ENCODE data around the gene NMBR. TPM values are rescaled to one million over a fixed set of nuclear protein-coding genes. Genes with fewer than 3 reads are reported as not detected.

NMBR gene
- total RNA-seq, 1 experiment from 2014 or later: not detected

GRCh38 chr6:142171351-142171750 lies 24.4 kb upstream of the NMBR start:
- H3K4me1 ChIP-seq (ENCODE audit: insufficient read depth, low read length): no peaks in the 10 kb centered on the region
- BruUV-seq (replicated peaks): no TSS peak
- DNase-seq (no peak), ATAC-seq (no peak)
- H3K4me3 ChIP-seq (ENCODE audit: low read length): no peak overlapping the region
- H3K27ac ChIP-seq (ENCODE audit: low read length): no peak overlapping the region
- H3K27me3 ChIP-seq (ENCODE audit: low read length): no peaks in the 10 kb centered on the region
- ChIA-PET POLR2A (ENCODE audit: unreplicated experiment) (no interaction called here), CTCF (no interaction called here)
- H3K9me3 ChIP-seq (ENCODE audit: low read length): no peaks in the 10 kb centered on the region
- no peak overlapping the region for H2AFZ ChIP-seq (ENCODE audit: low read length)
- no peaks in the 10 kb centered on the region for H3F3A ChIP-seq (ENCODE audit: low read length, unreplicated experiment)
- intact Hi-C loops (cut with micrococcal nuclease): no loop called here
- no peak for TF ChIP-seq EZH2 (IDR thresholded peaks at IDR 0.05; ENCODE audit: low read length, unreplicated experiment)
- TF ChIP-seq EZH2phosphoT487 (IDR thresholded peaks at IDR 0.05; ENCODE audit: borderline replicate concordance, low read length): no peak
- no peak for TF ChIP-seq CTCF (conservative IDR thresholded peaks at IDR 0.05; ENCODE audit: low read depth, low read length)
- no peaks in the 10 kb centered on the region for H3K9me2 ChIP-seq (replicated peaks; ENCODE audit: low read length)
- H3K4me2 ChIP-seq (ENCODE audit: low read length): no peak overlapping the region
- no peaks in the 10 kb centered on the region for H3K79me2 ChIP-seq (ENCODE audit: low read length)
- peaks cover 11% of the 10 kb centered on the region for H3K36me3 ChIP-seq (ENCODE audit: low read depth, low read length)
- no peak overlapping the region for H3K9ac ChIP-seq (ENCODE audit: low read length)
- H4K20me1 ChIP-seq (ENCODE audit: low read length): no peaks in the 10 kb centered on the region

- no TSS peak for BruUV-seq (replicated peaks)
- no peak for ATAC-seq
- H3K27ac ChIP-seq (ENCODE audit: low read length): no peak overlapping the region
These were observed 20.6 kb upstream of the NMBR start for GRCh38 chr6:142167486-142167885.

More at GRCh38 chr6:142167486-142167885, 20.6 kb upstream of the NMBR start:
- Histone ChIP-seq H3K4me3 (ENCODE audit: low read length) (no peak overlapping the region), H3K79me2 (ENCODE audit: low read length) (peaks cover 31% of the 10 kb centered on the region), H3F3A (ENCODE audit: low read length, unreplicated experiment) (peaks cover 3% of the 10 kb centered on the region), H3K4me2 (ENCODE audit: low read length) (no peak overlapping the region), H4K20me1 (ENCODE audit: low read length) (0 out of 2 replicates have a peak, but pooled peaks cover 4% of the 10 kb centered on the region), H3K27me3 (ENCODE audit: low read length) (no peaks in the 10 kb centered on the region), H3K9me2 (replicated peaks; ENCODE audit: low read length) (no peaks in the 10 kb centered on the region), H3K9ac (ENCODE audit: low read length) (no peak overlapping the region), H3K9me3 (ENCODE audit: low read length) (no peaks in the 10 kb centered on the region), H2AFZ (ENCODE audit: low read length) (no peak overlapping the region), H3K36me3 (ENCODE audit: low read depth, low read length) (peaks cover 6% of the 10 kb centered on the region), H3K4me1 (ENCODE audit: insufficient read depth, low read length) (no peaks in the 10 kb centered on the region)
- CTCF ChIA-PET: no interaction called here
- POLR2A ChIA-PET (ENCODE audit: unreplicated experiment): no interaction called here
- intact Hi-C loops (cut with micrococcal nuclease): no loop called here
- TF ChIP-seq EZH2phosphoT487 (IDR thresholded peaks at IDR 0.05; ENCODE audit: borderline replicate concordance, low read length): no peak
- TF ChIP-seq EZH2 (IDR thresholded peaks at IDR 0.05; ENCODE audit: low read length, unreplicated experiment): no peak
- no peak for TF ChIP-seq CTCF (conservative IDR thresholded peaks at IDR 0.05; ENCODE audit: low read depth, low read length)
- no peak for DNase-seq
